DOHH2 (cell line): ENCODE data around the gene GUF1.

ENCODE experiments used
- EZH2phosphoT487 ChIP-seq: fragments of 200-600 bp; sonication (generic); IDR thresholded peaks from 2 replicates; pipeline ENCODE4 v1.6.1; 2017; ENCODE audit warnings: borderline replicate concordance, mild to moderate bottlenecking, antibody characterized with exemption, low read length, moderate library complexity, mixed read lengths
- TF ChIP-seq, protein P1 (sequence below): fragments of 200-600 bp; sonication (generic); IDR thresholded peaks from one replicate; pipeline ENCODE4 v1.5.1; 2014; ENCODE audit warnings: antibody characterized with exemption, mild to moderate bottlenecking, low read depth, low read length; ENCODE audit not compliant: poor library complexity, severe bottlenecking

DNA sequence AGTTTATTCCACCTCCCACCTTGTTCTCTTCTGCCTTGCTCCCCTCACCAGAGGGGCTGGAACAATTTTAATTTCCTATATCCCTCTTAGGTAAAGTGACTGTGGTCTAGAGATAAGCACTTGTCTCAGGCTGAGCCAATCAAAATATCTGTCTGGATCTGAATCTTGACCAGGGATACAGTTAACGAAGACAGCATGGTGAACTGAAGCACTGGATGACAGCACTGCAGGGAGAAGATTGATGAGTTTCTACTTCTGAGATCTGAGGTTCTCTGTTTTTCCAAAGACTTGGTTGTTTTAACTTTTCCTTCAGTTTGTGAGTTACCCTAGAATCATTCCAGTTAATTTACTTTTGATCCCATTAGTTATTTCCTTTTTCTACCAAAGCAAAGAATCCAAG, 34.9 kb downstream of the GUF1 start:
- TF ChIP-seq, protein P1, sequence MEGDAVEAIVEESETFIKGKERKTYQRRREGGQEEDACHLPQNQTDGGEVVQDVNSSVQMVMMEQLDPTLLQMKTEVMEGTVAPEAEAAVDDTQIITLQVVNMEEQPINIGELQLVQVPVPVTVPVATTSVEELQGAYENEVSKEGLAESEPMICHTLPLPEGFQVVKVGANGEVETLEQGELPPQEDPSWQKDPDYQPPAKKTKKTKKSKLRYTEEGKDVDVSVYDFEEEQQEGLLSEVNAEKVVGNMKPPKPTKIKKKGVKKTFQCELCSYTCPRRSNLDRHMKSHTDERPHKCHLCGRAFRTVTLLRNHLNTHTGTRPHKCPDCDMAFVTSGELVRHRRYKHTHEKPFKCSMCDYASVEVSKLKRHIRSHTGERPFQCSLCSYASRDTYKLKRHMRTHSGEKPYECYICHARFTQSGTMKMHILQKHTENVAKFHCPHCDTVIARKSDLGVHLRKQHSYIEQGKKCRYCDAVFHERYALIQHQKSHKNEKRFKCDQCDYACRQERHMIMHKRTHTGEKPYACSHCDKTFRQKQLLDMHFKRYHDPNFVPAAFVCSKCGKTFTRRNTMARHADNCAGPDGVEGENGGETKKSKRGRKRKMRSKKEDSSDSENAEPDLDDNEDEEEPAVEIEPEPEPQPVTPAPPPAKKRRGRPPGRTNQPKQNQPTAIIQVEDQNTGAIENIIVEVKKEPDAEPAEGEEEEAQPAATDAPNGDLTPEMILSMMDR, result no peak
- TF ChIP-seq EZH2phosphoT487, result no peak
